ENCODE results near the gene DDX25. TPM values are rescaled to one million over a fixed set of nuclear protein-coding genes. Genes with fewer than 3 reads are reported as not detected.

DDX25 gene
- total RNA-seq, 1 donor: not detected

- Histone ChIP-seq H3K4me3 (ENCODE audit: insufficient read depth, low read length) (peak overlapping the region; percentile 58), H4K20me1 (ENCODE audit: insufficient read depth, low read length) (no peaks in the 10 kb centered on the region), H3K4me1 (ENCODE audit: insufficient read depth, low read length) (no peaks in the 10 kb centered on the region), H3K9me3 (ENCODE audit: low read depth, low read length) (no peaks in the 10 kb centered on the region), H3K4me2 (ENCODE audit: insufficient read depth, low read length) (peak overlapping the region; percentile 68), H2AFZ (ENCODE audit: low read length) (peak overlapping the region; percentile 81), H3K36me3 (ENCODE audit: insufficient read depth, low read length) (no peaks in the 10 kb centered on the region), H3K27ac (ENCODE audit: low read depth, low read length) (no peak overlapping the region), H3K27me3 (ENCODE audit: insufficient read depth, low read length) (no peaks in the 10 kb centered on the region), H3K79me2 (ENCODE audit: insufficient read depth, low read length) (no peaks in the 10 kb centered on the region)
- peak; percentile 85 for TF ChIP-seq CTCF (IDR thresholded peaks at IDR 0.05; ENCODE audit: extremely low read depth, low read depth, low read length)
- DNase-seq (ENCODE audit: insufficient read length, low spot score, missing footprints): peak; percentile 76
Measured at GRCh38 chr11:125874556-125875124, 29.7 kb upstream of the DDX25 start.

DNA sequence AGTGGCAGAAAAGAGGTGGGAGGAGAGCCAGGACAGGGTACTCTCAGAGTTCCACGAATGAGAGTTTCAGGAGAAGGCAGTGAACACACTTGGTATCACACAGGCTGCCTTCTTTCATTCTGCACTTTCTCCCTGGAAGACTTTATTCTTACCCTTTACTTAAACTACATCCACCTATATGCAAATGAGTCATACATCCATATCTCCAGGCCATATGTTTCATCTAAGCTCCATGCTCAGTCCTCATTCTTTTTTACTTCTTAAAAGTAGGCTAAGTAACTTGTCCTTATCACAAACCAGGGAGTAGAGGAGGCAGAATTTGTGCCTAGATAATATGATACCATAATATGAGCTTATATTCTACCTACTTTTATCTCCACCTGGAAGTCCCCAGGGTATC lies 23.0 kb upstream of the DDX25 start:
- no peak for DNase-seq (ENCODE audit: insufficient read length, low spot score, missing footprints)
- TF ChIP-seq CTCF (IDR thresholded peaks at IDR 0.05; ENCODE audit: extremely low read depth, low read depth, low read length): no peak
- no peak overlapping the region for H3K4me3 ChIP-seq (ENCODE audit: insufficient read depth, low read length)

DNA sequence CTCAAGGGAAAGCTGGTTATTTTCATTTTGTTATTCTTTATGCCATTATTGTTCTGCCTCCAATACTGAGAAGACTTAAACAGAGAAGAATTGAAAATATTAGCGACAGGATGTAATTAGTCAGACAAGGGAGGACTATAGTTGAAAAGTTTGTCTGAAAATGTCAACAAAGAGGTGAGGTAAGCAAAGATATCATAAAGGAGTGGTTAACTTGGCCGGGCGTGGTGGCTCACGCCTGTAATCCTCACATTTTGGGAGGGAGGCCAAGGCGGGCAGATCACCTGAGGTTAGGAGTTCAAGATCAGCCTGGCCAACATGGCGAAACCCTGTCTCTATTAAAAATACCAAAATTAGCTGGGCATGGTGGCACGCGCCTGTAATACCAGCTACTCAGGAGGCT lies 20.9 kb upstream of the DDX25 start:
- peaks cover 4% of the 10 kb centered on the region for H3K79me2 ChIP-seq (ENCODE audit: insufficient read depth, low read length)
- DNase-seq (ENCODE audit: insufficient read length, low spot score, missing footprints): no peak
- no peak overlapping the region for H3K27ac ChIP-seq (ENCODE audit: low read depth, low read length)
- H3K4me1 ChIP-seq (ENCODE audit: insufficient read depth, low read length): no peaks in the 10 kb centered on the region
- TF ChIP-seq CTCF (IDR thresholded peaks at IDR 0.05; ENCODE audit: extremely low read depth, low read depth, low read length): no peak
- H2AFZ ChIP-seq (ENCODE audit: low read length): no peak overlapping the region
- no peak overlapping the region for H3K4me3 ChIP-seq (ENCODE audit: insufficient read depth, low read length)
- H4K20me1 ChIP-seq (ENCODE audit: insufficient read depth, low read length): no peaks in the 10 kb centered on the region
- H3K9me3 ChIP-seq (ENCODE audit: low read depth, low read length): no peaks in the 10 kb centered on the region
- no peaks in the 10 kb centered on the region for H3K27me3 ChIP-seq (ENCODE audit: insufficient read depth, low read length)
- no peaks in the 10 kb centered on the region for H3K36me3 ChIP-seq (ENCODE audit: insufficient read depth, low read length)
- no peak overlapping the region for H3K4me2 ChIP-seq (ENCODE audit: insufficient read depth, low read length)

More for the DNA sequence above, 23.0 kb upstream of the DDX25 start:
- Histone ChIP-seq H2AFZ (ENCODE audit: low read length) (no peak overlapping the region), H3K36me3 (ENCODE audit: insufficient read depth, low read length) (no peaks in the 10 kb centered on the region), H3K79me2 (ENCODE audit: insufficient read depth, low read length) (no peaks in the 10 kb centered on the region), H3K9me3 (ENCODE audit: low read depth, low read length) (no peaks in the 10 kb centered on the region), H3K27me3 (ENCODE audit: insufficient read depth, low read length) (no peaks in the 10 kb centered on the region), H3K4me2 (ENCODE audit: insufficient read depth, low read length) (no peak overlapping the region), H3K27ac (ENCODE audit: low read depth, low read length) (no peak overlapping the region), H3K4me1 (ENCODE audit: insufficient read depth, low read length) (no peaks in the 10 kb centered on the region), H4K20me1 (ENCODE audit: insufficient read depth, low read length) (no peaks in the 10 kb centered on the region)

DNA sequence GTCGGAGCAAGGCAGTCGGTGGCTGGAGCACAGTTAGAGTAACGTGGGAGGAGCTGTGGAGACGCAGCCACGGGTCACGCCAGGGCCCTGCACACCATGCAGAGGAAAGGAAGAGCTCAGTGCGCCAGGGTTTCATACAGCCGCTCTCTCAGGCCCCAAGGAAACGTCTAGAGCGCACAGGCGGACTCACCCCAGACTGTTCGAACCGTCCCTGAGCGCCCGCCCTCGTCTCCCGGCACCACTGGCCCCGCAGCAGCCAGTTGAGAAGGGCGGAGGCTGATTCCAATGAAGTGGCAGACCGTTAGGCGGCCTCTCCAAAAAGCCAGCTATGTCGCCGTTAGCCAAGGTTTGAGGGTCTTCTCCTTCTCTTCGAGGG lies 17.3 kb upstream of the DDX25 start:
- no peaks in the 10 kb centered on the region for H3K27me3 ChIP-seq (ENCODE audit: insufficient read depth, low read length)
- peaks cover 3% of the 10 kb centered on the region for H4K20me1 ChIP-seq (ENCODE audit: insufficient read depth, low read length)
- H3K9me3 ChIP-seq (ENCODE audit: low read depth, low read length): no peaks in the 10 kb centered on the region
- peaks cover 33% of the 10 kb centered on the region for H3K79me2 ChIP-seq (ENCODE audit: insufficient read depth, low read length)
- H3K27ac ChIP-seq (ENCODE audit: low read depth, low read length): peak overlapping the region; percentile 82
- DNase-seq (ENCODE audit: insufficient read length, low spot score, missing footprints): peak; percentile 65
- peak overlapping the region; percentile 88 for H3K4me3 ChIP-seq (ENCODE audit: insufficient read depth, low read length)
- peak overlapping the region; percentile 91 for H3K4me2 ChIP-seq (ENCODE audit: insufficient read depth, low read length)
- H3K4me1 ChIP-seq (ENCODE audit: insufficient read depth, low read length): peaks cover 16% of the 10 kb centered on the region
- peak overlapping the region; percentile 97 for H2AFZ ChIP-seq (ENCODE audit: low read length)
- no peaks in the 10 kb centered on the region for H3K36me3 ChIP-seq (ENCODE audit: insufficient read depth, low read length)
- no peak for TF ChIP-seq CTCF (IDR thresholded peaks at IDR 0.05; ENCODE audit: extremely low read depth, low read depth, low read length)

Measured in osteoblast (primary cell).